HepG2 (cell line): Measurements from ENCODE around the gene TMEM130. TPM values are rescaled to one million over a fixed set of nuclear protein-coding genes. Genes with fewer than 3 reads are reported as not detected.

ENCODE experiments used
- ATAC-seq: fragments of 200-7000 bp; cut with Tn5 transposase; 3 replicates; pipeline ENCODE4 v1.9.1; 2020; ENCODE audit warnings: mild to moderate bottlenecking, moderate library complexity
- BruUV-seq: library from RNA; stranded (reverse); fragments of 400-500 nt; replicated peaks from 2 replicates; lab custom pipeline; 2021; lab: Mats Ljungman, UMichigan
- CTCF ChIA-PET: fragments of 300-600 bp; formaldehyde crosslinking; extraction: SDS; loops from one replicate; lab custom pipeline; 2021; ENCODE audit warnings: low total read pairs, inconsistent platforms, low intra/inter-chr PET ratio; lab: Yijun Ruan, JAX
- POLR2A ChIA-PET: fragments of 350-600 bp; sonication (Branson Sonifier 250); formaldehyde crosslinking; loops from one replicate; lab custom pipeline; 2020; ENCODE audit warnings: antibody characterized with exemption, inconsistent platforms; lab: Yijun Ruan, JAX
- DNase-seq: peaks from one replicate; pipeline ENCODE4 v3.0.0-alpha.2; 2015; ENCODE audit warnings: low spot score
- FAIRE-seq: peaks from 3 replicates; lab custom pipeline; 2011; peaks lifted over from hg19 to GRCh38; lab: Jason Lieb, UNC
- H2AFZ ChIP-seq: one replicate; pipeline ENCODE4 v1.6.1; 2011; ENCODE audit warnings: low read length, inconsistent platforms
- H3K27ac ChIP-seq: fragments of 300-600 bp; 3 replicates; pipeline ENCODE4 v1.8.0; 2011; ENCODE audit warnings: mixed run types, mild to moderate bottlenecking, mixed read lengths, low read length, inconsistent platforms; ENCODE audit not compliant: insufficient read depth; ENCODE audit errors: extremely low read length
- H3K27me3 ChIP-seq, 2 experiments: fragments of 200-600 bp in 1 of 2; 2 replicates in 1 of 2; 3 replicates in 1 of 2; pipeline versions ENCODE4 v1.6.0 to v1.8.0; 2011; ENCODE audit warnings: low read length in 2 of 2, mild to moderate bottlenecking in 2 of 2, moderate library complexity in 2 of 2, inconsistent platforms in 1 of 2; ENCODE audit not compliant: insufficient read depth in 2 of 2, control insufficient read depth in 1 of 2
- H3K36me3 ChIP-seq, 2 experiments: fragments of 200-600 bp in 1 of 2; replicated peaks in 1 of 2; 2 replicates in 1 of 2; 3 replicates in 1 of 2; pipeline versions ENCODE4 v1.5.1 to v1.8.0; 2011; ENCODE audit warnings: low read length in 2 of 2, inconsistent platforms in 1 of 2; ENCODE audit not compliant: insufficient read depth in 2 of 2, control insufficient read depth in 1 of 2
- H3K4me1 ChIP-seq: 2 replicates; pipeline ENCODE4 v1.5.1; 2012; ENCODE audit warnings: low read length, inconsistent platforms; ENCODE audit not compliant: insufficient read depth
- H3K4me2 ChIP-seq: 2 replicates; pipeline ENCODE4 v1.6.0; 2011; ENCODE audit warnings: low read depth, low read length, inconsistent platforms
- H3K4me3 ChIP-seq, 3 experiments: fragments of 200-600 bp in 1 of 3; sonication (generic), shearing (Covaris generic) in 1 of 3; replicated peaks in 1 of 3; 2 replicates each; pipeline ENCODE4 v1.5.1; 2011 to 2016; ENCODE audit warnings: low read length in 3 of 3, inconsistent platforms in 2 of 3, low read depth in 2 of 3, mild to moderate bottlenecking in 2 of 3, control low read depth in 1 of 3, mixed read lengths in 1 of 3; ENCODE audit not compliant: insufficient read depth in 1 of 3
- H3K79me2 ChIP-seq: one replicate; pipeline ENCODE4 v1.6.1; 2011; ENCODE audit warnings: low read length, inconsistent platforms; ENCODE audit not compliant: insufficient read depth
- H3K9ac ChIP-seq: 2 replicates; pipeline ENCODE4 v1.6.0; 2011; ENCODE audit warnings: mild to moderate bottlenecking, low read depth, low read length, inconsistent platforms; ENCODE audit not compliant: insufficient read depth
- H3K9me3 ChIP-seq: 2 replicates; pipeline ENCODE4 v1.5.1; 2012; ENCODE audit warnings: mild to moderate bottlenecking, low read length
- H4K20me1 ChIP-seq: 2 replicates; pipeline ENCODE4 v1.6.0; 2011; ENCODE audit warnings: inconsistent platforms, mild to moderate bottlenecking, low read length, moderate library complexity; ENCODE audit not compliant: insufficient read depth
- ATM ChIP-seq: fragments of 450-650 bp; IDR thresholded peaks from 2 replicates; pipeline ENCODE4 v1.7.1; 2017; ENCODE audit warnings: mild to moderate bottlenecking, borderline replicate concordance
- DMTF1 ChIP-seq: sonication (generic); formaldehyde crosslinking; IDR thresholded peaks from 2 replicates; pipeline ENCODE4 v1.4.0; 2020; ENCODE audit warnings: mild to moderate bottlenecking, missing genetic modification reagents
- HNRNPLL ChIP-seq: fragments of 200-400 bp; formaldehyde crosslinking; IDR thresholded peaks from 2 replicates; pipeline ENCODE4 v1.6.1; 2017; ENCODE audit warnings: mild to moderate bottlenecking, low read depth, low read length; ENCODE audit not compliant: poor library complexity, severe bottlenecking
- IKZF4 ChIP-seq: sonication (generic); formaldehyde crosslinking; IDR thresholded peaks from 2 replicates; pipeline ENCODE4 v1.5.1; 2020; ENCODE audit warnings: borderline replicate concordance, mild to moderate bottlenecking, low read depth, missing genetic modification reagents; ENCODE audit errors: not compliant biosample characterization
- NR2C2 ChIP-seq: sonication (generic); formaldehyde crosslinking; IDR thresholded peaks from 2 replicates; pipeline ENCODE4 v1.4.0; 2020; ENCODE audit warnings: missing genetic modification reagents, mild to moderate bottlenecking, moderate library complexity, borderline replicate concordance
- POGZ ChIP-seq: sonication (generic); formaldehyde crosslinking; IDR thresholded peaks from 2 replicates; pipeline ENCODE4 v1.4.0; 2020; ENCODE audit warnings: mild to moderate bottlenecking, missing genetic modification reagents
- SRY ChIP-seq: sonication (generic); formaldehyde crosslinking; IDR thresholded peaks from 2 replicates; pipeline ENCODE4 v1.8.0; 2022; ENCODE audit warnings: mild to moderate bottlenecking, missing genetic modification reagents
- ZNF749 ChIP-seq: sonication (generic); formaldehyde crosslinking; IDR thresholded peaks from 2 replicates; pipeline ENCODE4 v1.8.0; 2022; ENCODE audit warnings: mild to moderate bottlenecking, missing genetic modification reagents, moderate library complexity, borderline replicate concordance
- ZNF800 ChIP-seq: sonication (generic); formaldehyde crosslinking; IDR thresholded peaks from 2 replicates; pipeline ENCODE4 v1.4.0; 2020; ENCODE audit warnings: missing genetic modification reagents
- WGBS: methylation state at CpG from one replicate; pipeline ENCODE4 v1.1.6; 2017; ENCODE audit warnings: low lambda C conversion rate; 5-methylcytosine and 5-hydroxymethylcytosine counted together
- in situ Hi-C: cut with HindIII; loops from 2 replicates; pipeline ENCODE4 v1.10.0; 2017; ENCODE audit warnings: low pct_unique_long_range_greater_than_20kb; ENCODE audit not compliant: extremely low pct_ligation_motif_present
- intact Hi-C: fragments of 100-400 bp; cut with micrococcal nuclease; formaldehyde crosslinking; loops from one replicate; pipeline ENCODE4 v1.10.0; 2022; ENCODE audit not compliant: unreplicated experiment
- polyA plus RNA-seq, 8 experiments: library from polyadenylated mRNA; depleted of rRNA in 3 of 8; stranded (reverse) in 7 of 8; unstranded in 1 of 8; fragments of >200 nt; fragmentation: Illumina TruSeq in 4 of 8; extraction: Trizol in 4 of 8; gene quantifications; 2 replicates each; pipeline versions ENCODE4 v1.2.1 to v1.2.3, GENCODE V29; 2011 to 2016; ENCODE audit warnings: low read depth in 4 of 8, missing spikeins in 1 of 8, mixed read lengths in 1 of 8; ENCODE audit not compliant: insufficient read depth in 1 of 8
- total RNA-seq, 5 experiments: library from RNA; depleted of rRNA; stranded (reverse); fragments of >200 nt; fragmentation: Illumina TruSeq; extraction: Trizol; gene quantifications; 2 replicates each; pipeline ENCODE4 v1.2.3, GENCODE V29; 2016; ENCODE audit warnings: low read depth in 1 of 5

The TMEM130 gene
- total and polyA plus RNA-seq, 2 of the 13 experiments (the other 11 are each of a cell fraction or from before 2014, with no cell fraction given): not detected

- TF ChIP-seq IKZF4 (CRISPR knock-in tag) (no peak), ZNF749 (CRISPR knock-in tag) (no peak), NR2C2 (CRISPR knock-in tag) (no peak)
These were observed 54.5 kb downstream of the TMEM130 start (continued) for GRCh38 chr7:98815313-98815712.

- in situ Hi-C loops (no loop called here), intact Hi-C loops (no loop called here)
- H3K4me3 ChIP-seq: no peak overlapping the region
- DNase-seq (no peak), ATAC-seq (no peak; the same call in 2 of the 3 replicates), FAIRE-seq (no peak)
- no peak overlapping the region for H3K9ac ChIP-seq
- H2AFZ ChIP-seq: no peak overlapping the region
- ChIA-PET CTCF (no interaction called here), POLR2A (no interaction called here)
- WGBS: no CpG with 5 or more reads among the region's 1 CpG
- no peaks in the 10 kb centered on the region for H3K4me1 ChIP-seq
- H3K36me3 ChIP-seq: no peaks in the 10 kb centered on the region
- H3K9me3 ChIP-seq: peaks cover 8% of the 10 kb centered on the region
- H4K20me1 ChIP-seq: no peaks in the 10 kb centered on the region
- no peaks in the 10 kb centered on the region for H3K27me3 ChIP-seq
- no peaks in the 10 kb centered on the region for H3K79me2 ChIP-seq
- no peak overlapping the region for H3K4me2 ChIP-seq
- TF ChIP-seq POGZ (CRISPR knock-in tag) (no peak), SRY (CRISPR knock-in tag) (no peak), DMTF1 (CRISPR knock-in tag) (no peak), HNRNPLL (no peak), ZNF800 (CRISPR knock-in tag) (no peak), ATM (no peak)
- H3K27ac ChIP-seq: no peak overlapping the region
- no TSS peak for BruUV-seq
These were observed 58.5 kb downstream of the TMEM130 start for GRCh38 chr7:98811299-98811698.
